GM19193 (cell line): ENCODE results near the gene MEGF11.

ENCODE experiments used
- POLR2A ChIP-seq: IDR thresholded peaks from 4 replicates; pipeline ENCODE4 v1.6.1; 2011; ENCODE audit not compliant: insufficient read depth, insufficient read length; ENCODE audit errors: extremely low read depth

Gene MEGF11

DNA sequence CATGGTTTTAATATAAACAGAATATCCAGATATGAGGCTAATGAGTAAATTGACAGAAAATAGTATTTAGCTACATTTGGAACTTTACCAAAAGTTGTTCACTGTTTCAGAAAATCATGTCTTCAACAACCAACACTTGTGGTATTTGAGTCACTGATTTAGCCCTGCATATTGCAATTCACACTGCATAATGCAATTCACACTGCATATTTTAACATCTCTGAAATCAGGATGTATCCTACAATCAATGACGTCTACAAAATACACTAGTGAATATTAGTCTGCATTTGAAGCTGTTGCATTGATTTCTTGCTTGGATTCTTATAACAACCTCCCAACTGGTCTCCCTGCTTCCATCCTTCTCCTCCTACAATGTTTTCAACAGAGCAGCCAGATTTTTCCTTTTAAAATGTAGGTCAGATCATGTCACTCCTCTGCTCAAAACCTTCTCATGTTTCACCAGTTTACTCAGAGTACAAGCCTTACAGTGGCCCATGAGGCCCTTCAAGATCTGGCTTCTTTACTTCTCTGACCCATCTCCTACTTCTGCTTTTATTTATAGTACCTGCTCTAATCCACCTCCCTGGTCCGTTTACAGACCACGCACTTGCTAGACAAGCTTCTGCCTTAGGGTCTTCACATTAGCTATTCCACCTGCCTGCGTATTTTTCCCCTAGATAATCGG, 395.7 kb downstream of the MEGF11 start:
- no peak for TF ChIP-seq POLR2A

DNA sequence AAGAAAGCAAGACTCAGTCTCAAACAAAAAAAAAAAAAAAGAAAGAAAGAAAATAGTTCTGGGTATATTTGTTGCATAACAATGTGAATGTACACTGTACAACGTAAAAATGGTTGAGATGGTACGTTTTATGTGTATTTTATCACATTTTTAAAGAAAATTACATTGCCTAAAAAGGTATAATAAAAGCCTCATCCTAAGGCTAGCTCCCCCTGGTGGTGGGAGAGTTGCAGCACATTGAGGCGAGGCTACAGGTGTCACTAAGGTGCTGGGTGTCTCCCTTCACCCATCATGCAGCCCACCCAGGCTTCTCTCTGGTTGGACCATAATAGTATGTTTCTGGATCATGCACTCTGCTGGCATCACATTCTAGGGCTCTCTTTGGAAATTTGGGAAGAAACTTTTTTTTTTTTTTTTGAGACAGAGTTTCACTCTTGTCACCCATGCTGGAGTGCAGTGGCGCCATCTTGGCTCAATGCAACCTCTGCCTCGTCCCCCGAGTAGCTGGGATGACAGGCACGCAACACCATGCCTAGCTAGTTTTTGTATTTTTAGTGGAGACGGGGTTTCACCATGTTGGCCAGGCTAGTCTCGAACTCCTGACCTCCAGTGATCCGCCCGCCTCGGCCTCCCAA, 396.6 kb downstream of the MEGF11 start:
- TF ChIP-seq POLR2A, result no peak

DNA sequence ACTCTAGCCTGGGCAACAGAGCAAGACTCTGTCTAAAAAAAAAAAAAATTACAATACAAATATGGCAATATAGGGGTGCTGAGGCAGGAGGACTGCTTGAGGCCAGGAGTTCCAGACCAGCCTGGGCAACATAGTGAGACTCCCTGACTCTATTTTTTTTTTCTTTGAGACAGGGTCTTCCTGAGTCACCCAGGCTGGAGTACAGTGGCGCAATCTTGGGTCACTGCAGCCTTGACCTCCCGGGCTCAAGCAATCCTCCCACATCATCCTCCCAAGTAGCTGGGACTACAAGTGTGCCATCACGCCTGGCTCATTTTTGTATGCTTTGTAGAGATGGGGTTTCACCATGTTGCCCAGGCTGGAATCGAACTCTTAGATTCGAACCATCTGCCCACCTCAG, 401.6 kb downstream of the MEGF11 start:
- TF ChIP-seq POLR2A, result no peak

DNA sequence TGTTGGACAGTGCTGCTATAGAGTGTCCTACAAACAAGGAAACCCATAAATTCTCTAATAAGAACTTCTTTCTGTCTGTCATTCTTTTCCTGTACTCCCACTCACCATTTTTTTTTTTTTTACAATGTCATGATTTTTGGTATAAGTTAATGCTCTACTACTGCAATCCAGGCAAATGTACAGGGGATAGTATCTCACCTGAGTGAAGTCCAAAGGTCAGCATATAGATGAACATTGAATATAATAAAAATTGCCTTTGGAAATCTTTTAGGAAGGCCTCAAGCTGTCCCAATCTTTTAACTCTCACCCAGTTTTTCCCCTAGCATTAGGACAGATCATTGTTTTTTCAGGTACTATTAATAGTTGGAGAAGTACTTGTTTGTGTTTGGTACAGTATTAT, 405.6 kb downstream of the MEGF11 start:
- TF ChIP-seq POLR2A, result no peak

DNA sequence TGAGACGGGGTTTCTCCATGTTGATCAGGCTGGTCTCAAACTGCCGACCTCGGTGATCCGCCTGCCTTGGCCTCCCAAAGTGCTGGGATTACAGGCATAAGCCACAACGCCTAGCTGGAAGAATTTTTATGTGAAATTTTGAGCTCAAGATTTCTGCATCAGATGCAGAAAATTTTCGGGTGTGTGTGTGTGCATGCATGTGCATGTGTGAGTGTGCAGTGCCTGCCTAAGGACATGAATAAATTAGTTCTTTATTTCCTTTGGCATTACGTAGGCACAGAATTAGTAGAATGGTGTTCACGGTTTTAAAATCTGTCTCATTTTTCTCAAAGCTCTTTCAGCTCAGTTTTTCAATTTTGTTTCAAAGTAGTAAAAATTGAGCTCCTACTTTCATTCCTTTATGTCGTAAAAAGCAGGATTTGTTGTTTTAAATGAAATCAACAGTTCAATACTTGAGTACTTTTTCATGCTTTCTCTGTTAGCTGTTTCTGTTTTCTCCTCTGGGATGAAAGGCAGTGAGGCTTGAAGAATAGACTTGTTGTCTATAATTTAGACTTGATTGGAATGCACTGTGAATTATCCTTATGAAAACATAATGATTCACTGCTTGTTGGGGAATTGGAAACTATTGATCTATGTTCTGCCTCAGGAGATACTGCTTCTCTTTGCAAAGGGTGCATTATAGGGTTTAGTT, 407.6 kb downstream of the MEGF11 start:
- TF ChIP-seq POLR2A, result no peak
